ENCODE results near the gene FARP1. TPM values are rescaled to one million over a fixed set of nuclear protein-coding genes. Genes with fewer than 3 reads are reported as not detected.

FARP1 gene
- total RNA-seq, 1 donor from 2014 or later, result 289 TPM

- no peak for TF ChIP-seq CTCF (IDR thresholded peaks at IDR 0.05; ENCODE audit: unreplicated experiment)
- H3K36me3 Mint-ChIP-seq, result peaks cover 16% of the 10 kb centered on the region
- H3K9me3 Mint-ChIP-seq, result peaks cover 8% of the 10 kb centered on the region
- DNase-seq (ENCODE audit: low spot score in 2 of 2, unreplicated experiment in 2 of 2), result no peak
- peak overlapping the region; percentile 24 for H3K4me3 Mint-ChIP-seq
- no peaks in the 10 kb centered on the region for H3K27me3 Mint-ChIP-seq (ENCODE audit: low read depth)
- H3K27ac Mint-ChIP-seq, result peak overlapping the region; percentile 96
- peaks cover 68% of the 10 kb centered on the region for H3K4me1 Mint-ChIP-seq
Measured at GRCh38 chr13:98171900-98172589, 29.2 kb downstream of the FARP1 start.

GRCh38 chr13:98172590-98173422, 29.9 kb downstream of the FARP1 start:
- H3K27ac Mint-ChIP-seq, result peak overlapping the region; percentile 96
- peaks cover 66% of the 10 kb centered on the region for H3K4me1 Mint-ChIP-seq
- no peak for TF ChIP-seq CTCF (IDR thresholded peaks at IDR 0.05; ENCODE audit: unreplicated experiment)
- H3K27me3 Mint-ChIP-seq (ENCODE audit: low read depth), result no peaks in the 10 kb centered on the region
- H3K36me3 Mint-ChIP-seq, result peaks cover 21% of the 10 kb centered on the region
- peaks cover 8% of the 10 kb centered on the region for H3K9me3 Mint-ChIP-seq
- no peak for DNase-seq (ENCODE audit: low spot score in 2 of 2, unreplicated experiment in 2 of 2)
- peak overlapping the region; percentile 24 for H3K4me3 Mint-ChIP-seq

GRCh38 chr13:98173431-98174152, 30.7 kb downstream of the FARP1 start:
- no peak for DNase-seq (ENCODE audit: low spot score in 2 of 2, unreplicated experiment in 2 of 2)
- TF ChIP-seq CTCF (IDR thresholded peaks at IDR 0.05; ENCODE audit: unreplicated experiment), result no peak

GRCh38 chr13:98174307-98174706, 31.4 kb downstream of the FARP1 start:
- DNase-seq (ENCODE audit: low spot score in 2 of 2, unreplicated experiment in 2 of 2), result no peak
- no peak overlapping the region for H3K4me3 Mint-ChIP-seq
- peaks cover 55% of the 10 kb centered on the region for H3K4me1 Mint-ChIP-seq
- H3K27me3 Mint-ChIP-seq (ENCODE audit: low read depth), result no peaks in the 10 kb centered on the region
- peaks cover 4% of the 10 kb centered on the region for H3K9me3 Mint-ChIP-seq
- TF ChIP-seq CTCF (IDR thresholded peaks at IDR 0.05; ENCODE audit: unreplicated experiment), result no peak
- H3K27ac Mint-ChIP-seq, result peak overlapping the region; percentile 86
- H3K36me3 Mint-ChIP-seq, result peaks cover 21% of the 10 kb centered on the region

More at GRCh38 chr13:98173431-98174152, 30.7 kb downstream of the FARP1 start:
- peaks cover 18% of the 10 kb centered on the region for H3K36me3 Mint-ChIP-seq
- H3K9me3 Mint-ChIP-seq, result peaks cover 8% of the 10 kb centered on the region
- H3K27ac Mint-ChIP-seq, result peak overlapping the region; percentile 96
- no peaks in the 10 kb centered on the region for H3K27me3 Mint-ChIP-seq (ENCODE audit: low read depth)
- H3K4me3 Mint-ChIP-seq, result no peak overlapping the region
- peaks cover 61% of the 10 kb centered on the region for H3K4me1 Mint-ChIP-seq

GRCh38 chr13:98175043-98175442, 32.1 kb downstream of the FARP1 start:
- H3K4me1 Mint-ChIP-seq, result peaks cover 55% of the 10 kb centered on the region
- H3K9me3 Mint-ChIP-seq, result no peaks in the 10 kb centered on the region
- H3K4me3 Mint-ChIP-seq, result no peak overlapping the region
- H3K27me3 Mint-ChIP-seq (ENCODE audit: low read depth), result no peaks in the 10 kb centered on the region
- TF ChIP-seq CTCF (IDR thresholded peaks at IDR 0.05; ENCODE audit: unreplicated experiment), result no peak
- no peak for DNase-seq (ENCODE audit: low spot score in 2 of 2, unreplicated experiment in 2 of 2)
- peaks cover 20% of the 10 kb centered on the region for H3K36me3 Mint-ChIP-seq
- peak overlapping the region; percentile 86 for H3K27ac Mint-ChIP-seq

Measured in mesothelial cell of epicardium (in vitro differentiated cells).